GM06990 (cell line): Measurements from ENCODE around the gene LAMA4.

Source experiments
- DNase-seq: peaks from one replicate; pipeline ENCODE4 v3.0.0-alpha.2; 2011; ENCODE audit not compliant: insufficient read length; ENCODE audit errors: extremely low read depth
- H3K27me3 ChIP-seq: replicated peaks from 2 replicates; pipeline ENCODE4 v1.6.0; 2011; ENCODE audit warnings: low read length; ENCODE audit not compliant: control insufficient read depth, insufficient read depth
- H3K36me3 ChIP-seq: 2 replicates; pipeline ENCODE4 v1.5.1; 2011; ENCODE audit warnings: low read length; ENCODE audit not compliant: control insufficient read depth, insufficient read depth
- H3K4me3 ChIP-seq: replicated peaks from 2 replicates; pipeline ENCODE4 v1.5.1; 2011; ENCODE audit warnings: low read depth, mild to moderate bottlenecking, control low read depth, low read length
- CTCF ChIP-seq: IDR thresholded peaks from 2 replicates; pipeline ENCODE4 v1.5.1; 2011; ENCODE audit warnings: low read length, control low read depth, mild to moderate bottlenecking, inconsistent platforms; ENCODE audit not compliant: insufficient read depth, poor library complexity, severe bottlenecking

Gene LAMA4

GRCh38 chr6:112207131-112207530, 47.2 kb downstream of the LAMA4 start:
- no peak for TF ChIP-seq CTCF
- no peak overlapping the region for H3K4me3 ChIP-seq
- no peak for DNase-seq
- H3K36me3 ChIP-seq, result no peaks in the 10 kb centered on the region
- no peaks in the 10 kb centered on the region; the same call in 1 of the 2 replicates for H3K27me3 ChIP-seq

DNA sequence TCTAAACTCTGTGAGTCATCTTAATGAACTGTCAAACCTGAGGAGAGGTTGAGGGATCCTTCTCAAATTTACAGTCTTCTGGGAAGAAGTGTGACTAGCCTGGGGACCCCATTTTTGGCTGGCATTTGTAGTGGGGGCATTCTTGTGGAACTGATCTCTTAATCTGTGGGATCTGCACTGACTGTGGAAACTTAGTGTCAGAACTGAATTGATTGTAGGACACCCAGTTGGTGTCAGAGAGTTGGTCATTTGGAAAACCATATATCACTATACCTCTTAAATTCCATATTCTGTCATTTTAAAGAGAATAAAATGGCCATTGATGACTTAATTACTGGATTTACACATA, 48.3 kb downstream of the LAMA4 start:
- no peak overlapping the region for H3K4me3 ChIP-seq
- no peaks in the 10 kb centered on the region; the same call in 1 of the 2 replicates for H3K27me3 ChIP-seq
- no peak for DNase-seq
- no peaks in the 10 kb centered on the region for H3K36me3 ChIP-seq
- TF ChIP-seq CTCF, result no peak

GRCh38 chr6:112205427-112206109, 48.8 kb downstream of the LAMA4 start:
- no peaks in the 10 kb centered on the region for H3K36me3 ChIP-seq
- no peak overlapping the region for H3K4me3 ChIP-seq
- H3K27me3 ChIP-seq, result no peaks in the 10 kb centered on the region; the same call in 1 of the 2 replicates
- no peak for TF ChIP-seq CTCF
- DNase-seq, result no peak

DNA sequence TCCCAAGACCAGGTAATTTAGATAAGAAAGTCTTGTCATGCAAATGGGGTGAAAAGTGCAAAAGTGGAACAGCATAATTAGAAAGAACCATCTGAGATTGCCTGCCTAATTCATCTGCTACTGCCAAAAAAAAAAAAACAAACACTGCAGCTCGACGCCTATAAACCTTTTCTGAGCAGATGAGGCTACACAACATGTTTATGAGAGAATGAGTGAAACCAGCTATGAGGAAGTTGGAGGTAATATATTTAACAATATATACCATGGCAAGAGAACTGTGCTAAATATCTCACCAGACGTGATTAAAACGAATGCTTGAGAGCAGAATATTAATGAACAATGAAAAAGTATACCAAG, 50.0 kb downstream of the LAMA4 start:
- DNase-seq, result no peak
- TF ChIP-seq CTCF, result no peak
- H3K27me3 ChIP-seq, result no peaks in the 10 kb centered on the region; the same call in 1 of the 2 replicates
- H3K36me3 ChIP-seq, result no peaks in the 10 kb centered on the region
- H3K4me3 ChIP-seq, result no peak overlapping the region

- DNase-seq, result no peak
- TF ChIP-seq CTCF, result no peak
- H3K36me3 ChIP-seq, result no peaks in the 10 kb centered on the region
- no peaks in the 10 kb centered on the region; the same call in 1 of the 2 replicates for H3K27me3 ChIP-seq
- H3K4me3 ChIP-seq, result no peak overlapping the region
Measured at GRCh38 chr6:112203577-112204349, 50.6 kb downstream of the LAMA4 start.
